ENCODE results near the gene DUSP10. TPM values are rescaled to one million over a fixed set of nuclear protein-coding genes. Genes with fewer than 3 reads are reported as not detected.

Gene DUSP10
- total RNA-seq, 1 donor from 2014 or later, result 19.4 TPM

- intact Hi-C loops (cut with micrococcal nuclease), result no loop called here
- Mint-ChIP-seq H3K4me3 (no peak overlapping the region), H3K27me3 (ENCODE audit: insufficient read depth) (no peaks in the 10 kb centered on the region), H3K36me3 (ENCODE audit: low read depth) (peaks cover 56% of the 10 kb centered on the region), H3K9me3 (peaks cover 19% of the 10 kb centered on the region), H3K27ac (no peak overlapping the region), H3K4me1 (ENCODE audit: low read depth) (peaks cover 85% of the 10 kb centered on the region)
- DNase-seq (ENCODE audit: low spot score), result no peak
Observed at GRCh38 chr1:221723848-221724236, 18.0 kb downstream of the DUSP10 start.

- Mint-ChIP-seq H3K27ac (peak overlapping the region; percentile 25), H3K9me3 (peaks cover 19% of the 10 kb centered on the region), H3K4me3 (no peak overlapping the region), H3K4me1 (ENCODE audit: low read depth) (peaks cover 85% of the 10 kb centered on the region), H3K36me3 (ENCODE audit: low read depth) (peaks cover 58% of the 10 kb centered on the region), H3K27me3 (ENCODE audit: insufficient read depth) (no peaks in the 10 kb centered on the region)
- intact Hi-C loops (cut with micrococcal nuclease), result no loop called here
- DNase-seq (ENCODE audit: low spot score), result no peak
Observed at GRCh38 chr1:221723018-221723847, 18.7 kb downstream of the DUSP10 start.

DNA sequence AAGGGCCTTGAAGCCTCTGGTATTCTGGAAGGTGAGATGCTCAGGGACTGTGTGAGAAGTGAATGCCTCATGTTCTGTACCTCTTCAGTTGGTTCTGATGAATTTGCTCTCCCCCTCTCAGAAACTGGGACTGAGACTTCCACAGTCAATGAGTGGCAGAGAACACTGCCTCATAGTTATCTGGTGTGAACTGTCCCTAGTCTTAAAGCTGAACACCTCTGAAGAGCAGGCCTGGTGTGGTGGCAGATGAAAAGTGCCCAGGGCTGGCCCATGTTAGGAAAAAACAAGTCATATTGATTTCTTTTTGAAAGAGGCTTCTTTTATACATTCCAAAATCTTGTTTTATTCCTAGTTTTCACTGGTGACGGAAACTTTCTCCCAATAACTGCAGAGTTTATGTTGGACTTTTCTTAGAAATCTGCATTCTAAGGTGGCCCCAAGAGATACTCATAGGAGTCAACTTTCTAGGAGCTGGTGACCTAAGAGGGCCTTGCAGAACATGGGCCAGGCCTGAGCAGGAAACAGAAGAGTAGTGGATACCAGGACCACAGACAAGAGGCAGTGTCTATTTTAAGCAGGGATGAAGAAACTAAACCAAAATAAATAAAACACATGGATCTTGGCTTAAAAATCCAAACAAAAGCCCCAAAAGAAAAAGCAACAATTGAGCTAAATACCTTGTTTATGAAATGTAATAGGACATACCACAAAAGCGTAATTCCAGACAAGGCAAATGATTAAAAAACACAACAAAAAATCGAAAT, 19.5 kb downstream of the DUSP10 start:
- no peak overlapping the region for H3K27ac Mint-ChIP-seq
- peaks cover 81% of the 10 kb centered on the region for H3K4me1 Mint-ChIP-seq (ENCODE audit: low read depth)
- H3K9me3 Mint-ChIP-seq, result peaks cover 19% of the 10 kb centered on the region
- intact Hi-C loops (cut with micrococcal nuclease), result no loop called here
- peaks cover 56% of the 10 kb centered on the region for H3K36me3 Mint-ChIP-seq (ENCODE audit: low read depth)
- H3K4me3 Mint-ChIP-seq, result no peak overlapping the region
- no peak for DNase-seq (ENCODE audit: low spot score)
- no peaks in the 10 kb centered on the region for H3K27me3 Mint-ChIP-seq (ENCODE audit: insufficient read depth)

DNA sequence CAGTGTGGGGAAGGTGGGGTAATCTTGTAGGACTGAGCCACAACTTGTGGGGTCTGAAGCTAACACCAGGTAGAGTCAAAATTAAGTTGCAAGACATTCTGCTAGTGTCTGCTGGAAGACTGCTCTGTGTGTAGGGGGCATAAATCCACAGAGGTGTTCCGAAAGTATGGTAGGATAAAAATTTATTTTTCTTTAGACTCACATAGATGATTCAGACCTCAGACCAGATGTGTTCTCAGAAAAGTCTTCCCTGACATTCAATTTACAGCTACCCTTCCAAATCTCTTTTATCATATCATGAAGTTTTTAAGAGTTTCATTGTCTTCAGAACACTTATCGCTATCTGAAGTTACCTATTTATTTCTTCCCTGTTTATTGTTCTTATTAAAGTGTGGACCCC, 21.3 kb downstream of the DUSP10 start:
- Mint-ChIP-seq H3K27me3 (ENCODE audit: insufficient read depth) (no peaks in the 10 kb centered on the region), H3K4me1 (ENCODE audit: low read depth) (peaks cover 81% of the 10 kb centered on the region), H3K9me3 (peaks cover 19% of the 10 kb centered on the region), H3K4me3 (no peak overlapping the region), H3K27ac (no peak overlapping the region), H3K36me3 (ENCODE audit: low read depth) (peaks cover 64% of the 10 kb centered on the region)
- intact Hi-C loops (cut with micrococcal nuclease), result no loop called here
- DNase-seq (ENCODE audit: low spot score), result no peak

DNA sequence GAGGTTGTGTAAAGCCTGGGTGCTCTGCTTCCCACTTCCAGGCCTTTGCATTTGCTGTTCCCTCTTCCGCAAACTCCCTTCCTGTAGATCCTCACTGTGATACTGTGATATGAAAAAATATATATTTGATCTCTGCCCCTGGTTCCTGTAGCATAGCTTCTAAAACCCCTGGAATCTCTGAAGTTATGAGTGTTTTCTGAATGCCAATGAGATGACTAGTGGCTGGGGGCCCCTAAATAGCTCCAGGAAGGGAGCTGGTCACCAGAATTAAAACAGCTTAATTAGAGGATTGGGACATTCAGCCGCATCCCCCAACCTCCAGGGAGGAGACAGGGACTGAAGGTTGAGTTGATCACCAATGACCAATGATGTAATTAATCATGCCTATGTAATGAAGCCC, 21.9 kb downstream of the DUSP10 start:
- H3K4me1 Mint-ChIP-seq (ENCODE audit: low read depth), result peaks cover 81% of the 10 kb centered on the region
- peaks cover 18% of the 10 kb centered on the region for H3K9me3 Mint-ChIP-seq
- H3K36me3 Mint-ChIP-seq (ENCODE audit: low read depth), result peaks cover 64% of the 10 kb centered on the region
- H3K27ac Mint-ChIP-seq, result no peak overlapping the region
- no peaks in the 10 kb centered on the region for H3K27me3 Mint-ChIP-seq (ENCODE audit: insufficient read depth)
- H3K4me3 Mint-ChIP-seq, result no peak overlapping the region
- intact Hi-C loops (cut with micrococcal nuclease), result loop anchor here (10.0 kb wide), 1 partner anchor 925 kb away; no protein-coding TSS in a partner anchor
- no peak for DNase-seq (ENCODE audit: low spot score)

DNA sequence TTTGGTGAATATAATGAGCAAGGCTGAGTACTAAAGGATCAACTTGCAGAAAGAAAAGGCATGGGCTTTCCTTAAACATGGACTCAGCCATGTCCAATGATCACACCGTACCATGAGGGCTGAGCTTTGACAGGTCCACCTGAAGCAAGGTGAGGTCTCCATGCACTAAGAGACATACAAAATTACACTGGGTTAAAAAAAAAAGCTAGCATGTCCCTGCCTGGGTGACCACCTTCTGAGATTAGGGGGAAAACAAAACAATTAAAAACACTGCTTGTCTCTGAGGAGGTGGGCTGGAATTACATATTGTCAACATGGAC, 22.7 kb downstream of the DUSP10 start:
- intact Hi-C loops (cut with micrococcal nuclease), result loop anchor here (10.0 kb wide), 1 partner anchor 926 kb away; no protein-coding TSS in a partner anchor
- Mint-ChIP-seq H3K36me3 (ENCODE audit: low read depth) (peaks cover 68% of the 10 kb centered on the region), H3K4me3 (no peak overlapping the region), H3K27ac (no peak overlapping the region), H3K9me3 (peaks cover 15% of the 10 kb centered on the region), H3K27me3 (ENCODE audit: insufficient read depth) (no peaks in the 10 kb centered on the region), H3K4me1 (ENCODE audit: low read depth) (peaks cover 83% of the 10 kb centered on the region)
- no peak for DNase-seq (ENCODE audit: low spot score)

DNA sequence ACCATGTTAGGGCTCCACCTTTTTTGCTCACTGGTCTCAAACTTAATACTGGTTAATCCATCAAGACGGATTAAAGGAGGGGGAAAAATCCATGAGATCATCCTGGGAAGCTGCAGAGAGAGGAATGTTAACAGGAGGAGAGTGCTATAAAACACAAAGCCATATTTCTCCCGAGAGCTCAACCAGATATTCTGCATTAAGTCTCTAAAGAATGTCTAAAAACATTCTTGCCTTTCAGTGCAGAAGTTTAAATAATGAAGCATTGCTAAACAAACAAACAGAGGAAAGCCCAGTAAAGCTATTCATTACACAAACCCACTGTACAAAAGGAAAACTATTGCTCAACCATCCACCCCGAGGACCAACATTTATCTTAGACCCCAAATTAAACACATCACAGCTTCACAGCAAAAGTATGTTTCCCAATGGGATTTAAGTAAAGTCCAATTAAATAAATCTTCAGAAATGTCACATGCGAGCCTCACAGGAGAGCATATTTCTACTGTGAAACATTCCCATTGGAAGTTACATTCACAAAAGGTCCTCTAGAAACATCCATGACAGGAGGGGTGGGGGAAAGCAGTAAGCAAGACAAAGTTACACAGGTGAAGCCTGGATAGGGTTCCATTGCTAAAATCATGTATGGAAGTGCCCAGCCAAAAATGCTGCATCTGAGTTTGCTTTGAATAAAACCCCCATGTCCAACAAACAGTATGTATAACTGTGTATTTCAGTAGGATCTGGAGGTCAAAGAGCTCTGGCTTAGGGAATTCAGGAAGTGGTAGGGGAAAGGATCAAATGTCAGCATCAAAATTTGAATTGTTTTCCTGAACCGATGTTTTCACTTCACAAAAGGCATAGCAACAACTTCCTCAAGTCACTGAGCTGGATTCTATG, 23.3 kb downstream of the DUSP10 start:
- no peak overlapping the region for H3K4me3 Mint-ChIP-seq
- H3K27ac Mint-ChIP-seq, result no peak overlapping the region
- peaks cover 67% of the 10 kb centered on the region for H3K36me3 Mint-ChIP-seq (ENCODE audit: low read depth)
- peaks cover 10% of the 10 kb centered on the region for H3K9me3 Mint-ChIP-seq
- H3K27me3 Mint-ChIP-seq (ENCODE audit: insufficient read depth), result no peaks in the 10 kb centered on the region
- no peak for DNase-seq (ENCODE audit: low spot score)
- intact Hi-C loops (cut with micrococcal nuclease), result loop anchor here (10.0 kb wide), 1 partner anchor 926 kb away; no protein-coding TSS in a partner anchor
- peaks cover 89% of the 10 kb centered on the region for H3K4me1 Mint-ChIP-seq (ENCODE audit: low read depth)

DNA sequence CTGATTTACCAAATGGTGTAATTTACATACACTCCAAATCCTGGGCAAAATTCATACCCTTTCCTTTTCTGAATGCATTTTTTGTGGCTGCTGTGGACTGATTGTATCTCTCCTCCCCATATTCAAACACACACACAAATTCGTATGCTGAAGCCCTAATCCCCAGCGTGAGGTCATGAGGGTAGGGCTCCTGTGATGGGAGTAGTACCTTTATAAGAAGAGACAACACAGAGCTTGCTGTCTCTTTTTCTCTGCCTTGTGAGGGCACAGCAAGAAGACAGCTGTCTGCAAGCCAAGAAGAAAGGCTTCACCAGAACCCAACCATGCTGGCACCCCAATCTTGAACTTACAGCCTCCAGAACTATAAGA, 24.4 kb downstream of the DUSP10 start:
- Mint-ChIP-seq H3K27ac (no peak overlapping the region), H3K36me3 (ENCODE audit: low read depth) (peaks cover 56% of the 10 kb centered on the region), H3K27me3 (ENCODE audit: insufficient read depth) (no peaks in the 10 kb centered on the region), H3K9me3 (peaks cover 1% of the 10 kb centered on the region), H3K4me3 (no peak overlapping the region), H3K4me1 (ENCODE audit: low read depth) (peaks cover 90% of the 10 kb centered on the region)
- intact Hi-C loops (cut with micrococcal nuclease), result loop anchor here (10.0 kb wide), 1 partner anchor 927 kb away; no protein-coding TSS in a partner anchor
- DNase-seq (ENCODE audit: low spot score), result no peak

DNA sequence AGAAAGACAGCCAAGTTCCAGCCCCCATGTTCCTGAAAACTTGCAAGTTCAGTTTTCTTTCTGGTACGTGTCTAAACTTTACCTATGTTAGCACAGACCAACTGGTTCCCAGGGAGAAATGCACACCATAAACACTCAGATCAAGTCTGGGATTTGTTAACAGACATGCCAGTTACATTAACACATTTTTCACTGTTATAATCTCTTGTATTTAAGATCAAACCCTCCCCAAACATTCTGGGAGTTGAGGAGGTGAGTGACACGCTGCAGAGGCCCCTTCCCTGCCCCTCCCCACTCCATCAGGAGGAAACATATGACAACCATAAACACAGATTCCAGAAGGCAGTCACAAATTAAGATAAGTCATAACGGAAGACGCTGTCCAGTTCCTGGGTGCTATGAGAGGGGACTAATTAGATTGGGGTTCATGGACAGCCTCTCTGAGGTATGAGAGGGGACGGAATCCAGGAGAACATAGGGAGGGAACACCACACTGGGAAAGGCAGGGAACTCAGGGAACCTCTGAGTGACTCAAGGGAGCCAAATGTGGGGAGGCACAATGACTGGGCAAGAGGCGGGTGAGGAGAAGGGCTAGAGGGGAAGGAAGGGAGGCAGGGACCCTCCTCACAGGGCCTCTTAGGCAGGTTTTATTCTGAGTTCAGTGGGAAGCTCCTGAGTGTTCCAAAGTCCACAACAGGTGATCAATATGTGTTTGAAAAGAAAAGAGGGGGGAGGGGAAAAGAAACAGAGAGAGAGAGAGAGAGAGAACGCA, 25.0 kb downstream of the DUSP10 start:
- DNase-seq (ENCODE audit: low spot score), result no peak
- no peak overlapping the region for H3K4me3 Mint-ChIP-seq
- peak overlapping the region; percentile 12 for H3K27ac Mint-ChIP-seq
- no peaks in the 10 kb centered on the region for H3K9me3 Mint-ChIP-seq
- H3K27me3 Mint-ChIP-seq (ENCODE audit: insufficient read depth), result no peaks in the 10 kb centered on the region
- peaks cover 53% of the 10 kb centered on the region for H3K36me3 Mint-ChIP-seq (ENCODE audit: low read depth)
- intact Hi-C loops (cut with micrococcal nuclease), result loop anchor here (10.0 kb wide), 1 partner anchor 928 kb away; no protein-coding TSS in a partner anchor
- peaks cover 90% of the 10 kb centered on the region for H3K4me1 Mint-ChIP-seq (ENCODE audit: low read depth)

- no peaks in the 10 kb centered on the region for H3K9me3 Mint-ChIP-seq
- intact Hi-C loops (cut with micrococcal nuclease), result loop anchor here (10.0 kb wide), 1 partner anchor 929 kb away; no protein-coding TSS in a partner anchor
- peak overlapping the region; percentile 28 for H3K27ac Mint-ChIP-seq
- no peak for DNase-seq (ENCODE audit: low spot score)
- peak overlapping the region; percentile 52 for H3K4me3 Mint-ChIP-seq
- H3K4me1 Mint-ChIP-seq (ENCODE audit: low read depth), result peaks cover 90% of the 10 kb centered on the region
- H3K27me3 Mint-ChIP-seq (ENCODE audit: insufficient read depth), result no peaks in the 10 kb centered on the region
- H3K36me3 Mint-ChIP-seq (ENCODE audit: low read depth), result peaks cover 50% of the 10 kb centered on the region
Observed at GRCh38 chr1:221715321-221716169, 26.3 kb downstream of the DUSP10 start.

Measured in activated T-helper 1 cell treated with anti-CD3 and anti-CD28 coated beads, Interleukin-12 subunit alpha, Interleukin-12 subunit beta, Interleukin-2, Interleukin-4 antibody, amounts not matched to agents 30 ng/mL and 10 ng/mL and 1 ng/mL, durations not matched to agents 14 hours and 24 hours and 36 hours (primary cell).